Measurements from ENCODE around the gene RPRD1B.

- TF ChIP-seq CTCF (IDR thresholded peaks at IDR 0.05) (no peak), POLR2A (IDR thresholded peaks at IDR 0.05) (no peak)
Observed at GRCh38 chr20:38109591-38110524, 76.3 kb downstream of the RPRD1B start.

Data from Peyer's patch (tissue), 4 donors.